HG02970 (cell line): ENCODE data around the gene ATP23.

Source experiments
- ATAC-seq: cut with Tn5 transposase; IDR thresholded peaks from one replicate; pipeline ENCODE4 v1.9.1; 2021; ENCODE audit warnings: mild to moderate bottlenecking, moderate library complexity, moderate number of reproducible peaks; ENCODE audit not compliant: unreplicated experiment, low FRiP score

The ATP23 gene

DNA sequence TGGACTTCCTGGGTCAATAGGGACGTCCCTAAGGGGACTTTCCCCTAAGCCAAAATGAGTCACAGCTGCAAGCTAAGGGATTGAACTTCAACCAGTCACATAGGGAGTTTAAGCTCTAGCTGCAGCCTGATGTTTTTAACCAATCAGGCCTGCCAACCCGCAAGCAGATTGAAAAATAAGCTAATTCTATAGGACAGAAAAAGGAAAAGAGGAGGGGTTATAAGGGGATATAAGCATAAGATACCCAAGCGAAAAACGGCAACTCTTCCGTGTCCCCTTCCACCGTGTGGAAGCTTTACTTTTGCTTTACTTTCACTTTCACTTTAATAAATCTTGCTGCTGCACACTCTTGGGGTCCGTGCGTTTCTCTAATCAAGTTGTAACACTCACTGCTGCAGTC lies 24.4 kb downstream of the ATP23 start:
- no peak for ATAC-seq

GRCh38 chr12:57966536-57966935 lies 25.2 kb downstream of the ATP23 start:
- ATAC-seq = no peak

DNA sequence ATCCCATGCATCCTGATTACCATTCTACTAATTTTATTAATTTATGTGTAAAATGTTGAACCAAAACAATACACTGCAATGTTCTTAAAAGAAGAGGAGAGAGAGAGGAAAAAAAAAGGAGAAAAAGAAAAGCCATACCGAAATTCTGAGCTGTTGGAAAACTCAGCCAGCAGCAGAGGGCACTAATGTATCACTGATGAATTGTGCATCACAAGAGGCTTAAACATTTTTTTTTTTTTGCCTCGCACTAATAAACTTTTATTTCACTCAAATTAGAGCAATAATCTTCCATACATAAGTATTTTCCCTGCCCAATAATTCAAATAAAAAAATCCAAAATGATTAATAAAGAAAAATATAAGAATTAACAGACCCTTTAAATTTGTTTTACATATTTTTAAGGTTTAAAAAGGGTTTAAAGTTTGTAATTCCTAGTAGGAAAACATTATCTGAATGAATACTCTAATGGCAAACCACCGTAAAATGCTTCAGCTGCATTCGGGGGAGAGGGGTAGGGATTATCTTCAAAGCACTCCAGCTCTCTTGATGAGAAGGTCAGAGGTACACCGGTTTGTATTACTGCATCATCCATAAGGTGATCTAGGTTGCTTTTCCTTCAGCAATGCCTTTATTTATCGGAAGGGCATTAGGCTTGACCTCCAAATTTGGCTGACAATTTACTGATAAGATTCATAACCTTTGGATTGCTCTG lies 41.9 kb downstream of the ATP23 start:
- ATAC-seq = no peak

GRCh38 chr12:57983858-57984505 lies 42.6 kb downstream of the ATP23 start:
- no peak for ATAC-seq

DNA sequence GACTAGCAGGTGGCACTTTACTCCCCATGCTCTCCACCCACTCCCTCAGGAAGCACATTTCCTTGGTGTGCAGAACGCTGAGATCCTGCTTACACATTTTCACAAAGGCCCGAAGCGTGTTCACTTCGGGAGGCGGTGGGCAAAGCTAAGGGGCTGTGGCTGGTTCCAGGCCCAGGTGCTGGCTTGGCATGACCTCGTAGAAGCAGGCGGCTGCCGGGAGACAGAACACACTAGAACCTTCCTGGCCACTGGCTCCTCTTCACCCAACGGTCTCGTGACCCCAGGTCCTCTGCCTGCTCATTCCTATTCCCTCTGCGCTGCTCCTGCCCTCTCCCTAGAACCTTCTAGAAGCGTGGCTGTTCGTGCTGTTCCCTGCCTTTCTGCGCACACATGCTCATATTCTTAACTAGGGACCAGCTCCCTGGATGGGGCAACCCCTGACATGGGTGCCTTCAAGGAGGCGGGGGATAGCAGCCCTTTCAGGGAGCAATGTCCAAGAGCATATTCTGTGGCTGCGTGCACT lies 43.3 kb downstream of the ATP23 start:
- no peak for ATAC-seq

GRCh38 chr12:57985685-57986084 lies 44.3 kb downstream of the ATP23 start:
- no peak for ATAC-seq

DNA sequence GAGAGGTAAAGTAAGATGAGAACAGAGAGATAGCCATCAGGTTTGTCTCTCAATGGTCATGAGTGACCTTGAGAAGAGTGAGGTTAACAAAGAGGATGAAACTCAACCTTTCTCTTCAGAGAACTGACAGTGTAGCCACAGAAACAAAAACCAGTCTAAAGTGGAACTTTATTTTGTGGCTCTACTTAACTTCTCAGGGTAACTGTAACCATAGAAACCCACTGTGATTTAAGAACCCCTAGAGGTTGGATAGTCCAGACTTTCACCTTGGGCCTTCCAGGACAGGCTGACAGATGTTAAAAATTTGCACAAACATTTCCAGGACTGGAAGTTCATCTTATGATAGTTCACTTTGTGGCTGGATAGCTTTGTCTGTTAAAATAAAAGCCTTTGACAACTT lies 48.5 kb downstream of the ATP23 start:
- ATAC-seq = no peak

- ATAC-seq = no peak
These were observed 49.0 kb downstream of the ATP23 start for GRCh38 chr12:57990241-57990883.

- no peak for ATAC-seq
These were observed 50.6 kb downstream of the ATP23 start for GRCh38 chr12:57992001-57992400.

- no peak for ATAC-seq
These were observed 51.7 kb downstream of the ATP23 start for GRCh38 chr12:57993030-57993429.

DNA sequence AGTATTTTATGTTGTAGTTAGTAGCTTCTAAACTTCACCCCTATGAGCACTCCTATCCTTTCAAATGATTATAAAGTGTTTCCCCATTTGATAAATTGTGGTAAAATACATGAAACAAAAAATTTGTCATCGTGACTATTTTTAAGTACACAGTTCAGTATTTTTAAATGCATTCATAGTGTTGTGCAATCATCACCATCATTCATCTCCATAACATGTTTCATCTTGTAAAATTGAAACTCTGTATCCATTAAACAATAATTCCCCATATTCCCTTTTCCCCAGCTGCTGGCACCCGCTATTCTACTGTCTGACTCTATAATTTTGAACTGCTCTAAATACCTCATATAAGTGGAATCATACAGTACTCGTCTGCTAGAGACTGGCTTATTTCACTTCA lies 52.5 kb downstream of the ATP23 start:
- ATAC-seq = no peak

DNA sequence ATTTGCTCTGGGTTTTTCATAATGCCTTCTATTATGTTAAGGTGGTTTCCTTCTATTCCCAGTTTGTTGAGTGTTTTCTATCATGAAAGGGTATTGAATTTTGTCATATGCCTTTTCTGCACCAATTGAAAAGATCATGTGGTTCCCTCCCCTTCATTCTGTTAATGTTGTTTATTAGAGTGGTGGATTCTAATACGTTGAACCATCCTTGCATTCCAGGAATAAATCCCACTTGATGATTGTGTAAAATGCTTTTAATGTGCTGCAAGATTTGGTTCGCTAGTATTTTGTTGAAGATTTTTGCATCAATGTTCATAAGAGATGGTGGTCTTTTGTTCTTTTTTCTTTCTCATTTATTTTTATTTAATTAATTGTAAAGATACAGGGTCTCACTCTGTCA lies 55.2 kb downstream of the ATP23 start:
- no peak for ATAC-seq

- no peak for ATAC-seq
These were observed 56.9 kb downstream of the ATP23 start for GRCh38 chr12:57998251-57998650.

- ATAC-seq = no peak
These were observed 59.1 kb downstream of the ATP23 start for GRCh38 chr12:58000499-58000898.

- no peak for ATAC-seq
These were observed 66.5 kb downstream of the ATP23 start for GRCh38 chr12:58007875-58008274.

- no peak for ATAC-seq
These were observed 67.3 kb downstream of the ATP23 start for GRCh38 chr12:58008634-58009033.
